HepG2 (cell line): ENCODE data around the gene PRKAR1A. TPM values are rescaled to one million over a fixed set of nuclear protein-coding genes. Genes with fewer than 3 reads are reported as not detected.
A peak's percentile ranks its signal among the peaks of the same experiment; 100 is the strongest.

Experiments used
- ETS1 ChIP-seq: sonication (generic); formaldehyde crosslinking; IDR thresholded peaks from 2 replicates; pipeline ENCODE4 v1.4.0; 2020; ENCODE audit warnings: missing genetic modification reagents
- HES4 ChIP-seq: sonication (generic); formaldehyde crosslinking; IDR thresholded peaks from 2 replicates; pipeline ENCODE4 v1.9.0; 2021; ENCODE audit warnings: mild to moderate bottlenecking, missing genetic modification reagents, borderline replicate concordance
- HOXA7 ChIP-seq: sonication (generic); formaldehyde crosslinking; IDR thresholded peaks from 2 replicates; pipeline ENCODE4 v1.8.1; 2022; ENCODE audit warnings: mild to moderate bottlenecking, missing genetic modification reagents, moderate library complexity
- IKZF4 ChIP-seq: sonication (generic); formaldehyde crosslinking; IDR thresholded peaks from 2 replicates; pipeline ENCODE4 v1.5.1; 2020; ENCODE audit warnings: borderline replicate concordance, mild to moderate bottlenecking, low read depth, missing genetic modification reagents; ENCODE audit errors: not compliant biosample characterization
- JUNB ChIP-seq: sonication (generic); formaldehyde crosslinking; IDR thresholded peaks from 2 replicates; pipeline ENCODE4 v1.8.0; 2022; ENCODE audit warnings: missing genetic modification reagents, mild to moderate bottlenecking, borderline replicate concordance
- KLF9 ChIP-seq: IDR thresholded peaks from 2 replicates; pipeline ENCODE4 v1.6.1; 2016; ENCODE audit warnings: low read depth
- MAFK ChIP-seq, 2 experiments: IDR thresholded peaks in 1 of 2; conservative IDR thresholded peaks in 1 of 2; 2 replicates each; pipeline ENCODE4 v1.6.1; 2011; ENCODE audit warnings: improper control_type of control experiment in 2 of 2, low read length in 2 of 2
- MED1 ChIP-seq: sonication (generic); formaldehyde crosslinking; IDR thresholded peaks from 2 replicates; pipeline ENCODE4 v1.4.0; 2020; ENCODE audit warnings: missing genetic modification reagents
- MIXL1 ChIP-seq: IDR thresholded peaks from 2 replicates; pipeline ENCODE4 v1.6.1; 2016
- NBN ChIP-seq: fragments of 450-650 bp; conservative IDR thresholded peaks from 2 replicates; pipeline ENCODE4 v1.6.1; 2017
- NCOA5 ChIP-seq: sonication (generic); formaldehyde crosslinking; IDR thresholded peaks from 2 replicates; pipeline ENCODE4 v1.4.0; 2020; ENCODE audit warnings: missing genetic modification reagents
- NFIC ChIP-seq: IDR thresholded peaks from 2 replicates; pipeline ENCODE4 v1.6.1; 2012; ENCODE audit warnings: mild to moderate bottlenecking, low read length, inconsistent platforms
- NFRKB ChIP-seq: fragments of 450-650 bp; IDR thresholded peaks from 2 replicates; pipeline ENCODE4 v1.6.1; 2017
- PPARG ChIP-seq: conservative IDR thresholded peaks from 2 replicates; pipeline ENCODE4 v1.6.1; 2016; ENCODE audit warnings: missing biosample characterization, missing genetic modification reagents
- RNF2 ChIP-seq: fragments of 450-650 bp; conservative IDR thresholded peaks from 2 replicates; pipeline ENCODE4 v1.6.1; 2016; ENCODE audit warnings: low read depth
- SNRNP70 ChIP-seq: fragments of 200-400 bp; formaldehyde crosslinking; IDR thresholded peaks from 2 replicates; pipeline ENCODE4 v1.6.1; 2017; ENCODE audit warnings: mild to moderate bottlenecking, low read depth, low read length, moderate library complexity
- TFE3 ChIP-seq: IDR thresholded peaks from 2 replicates; pipeline ENCODE4 v1.6.1; 2016
- THAP11 ChIP-seq: IDR thresholded peaks from 2 replicates; pipeline ENCODE4 v1.6.1; 2016; ENCODE audit warnings: missing biosample characterization, missing genetic modification reagents
- ZFP41 ChIP-seq: sonication (generic); formaldehyde crosslinking; IDR thresholded peaks from 2 replicates; pipeline ENCODE4 v1.4.0; 2020; ENCODE audit warnings: mild to moderate bottlenecking, missing genetic modification reagents, borderline replicate concordance
- ZMAT3 ChIP-seq: sonication (generic); formaldehyde crosslinking; conservative IDR thresholded peaks from 2 replicates; pipeline ENCODE4 v1.7.0; 2021; ENCODE audit warnings: missing genetic modification reagents
- ZNF160 ChIP-seq: sonication (generic); formaldehyde crosslinking; IDR thresholded peaks from 2 replicates; pipeline ENCODE4 v1.8.0; 2022; ENCODE audit warnings: mild to moderate bottlenecking, inconsistent platforms, missing genetic modification reagents
- ZNF24 ChIP-seq: fragments of 450-650 bp; IDR thresholded peaks from 2 replicates; pipeline ENCODE4 v1.6.1; 2017; ENCODE audit warnings: antibody characterized with exemption, mild to moderate bottlenecking
- ZNF251 ChIP-seq: sonication (generic); formaldehyde crosslinking; IDR thresholded peaks from 2 replicates; pipeline ENCODE4 v1.9.0; 2021; ENCODE audit warnings: mild to moderate bottlenecking, missing genetic modification reagents
- ZNF275 ChIP-seq: sonication (generic); formaldehyde crosslinking; IDR thresholded peaks from 2 replicates; pipeline ENCODE4 v1.8.0; 2022; ENCODE audit warnings: missing genetic modification reagents, mild to moderate bottlenecking, inconsistent platforms, borderline replicate concordance
- ZNF383 ChIP-seq: sonication (generic); formaldehyde crosslinking; IDR thresholded peaks from 2 replicates; pipeline ENCODE4 v1.4.0; 2020; ENCODE audit warnings: missing genetic modification reagents, mild to moderate bottlenecking, borderline replicate concordance
- ZNF660 ChIP-seq: sonication (generic); formaldehyde crosslinking; IDR thresholded peaks from 2 replicates; pipeline ENCODE4 v1.5.1; 2020; ENCODE audit warnings: mild to moderate bottlenecking, low read depth, missing genetic modification reagents, borderline replicate concordance
- ZNF740 ChIP-seq: sonication (generic); formaldehyde crosslinking; IDR thresholded peaks from 2 replicates; pipeline ENCODE4 v1.4.0; 2020; ENCODE audit warnings: missing genetic modification reagents
- ZNF746 ChIP-seq: sonication (generic); formaldehyde crosslinking; IDR thresholded peaks from 2 replicates; pipeline ENCODE4 v1.8.0; 2022; ENCODE audit warnings: mild to moderate bottlenecking, missing genetic modification reagents
- polyA plus RNA-seq, 8 experiments: library from polyadenylated mRNA; depleted of rRNA in 3 of 8; stranded (reverse) in 7 of 8; unstranded in 1 of 8; fragments of >200 nt; fragmentation: Illumina TruSeq in 4 of 8; extraction: Trizol in 4 of 8; gene quantifications; 2 replicates each; pipeline versions ENCODE4 v1.2.1 to v1.2.3, GENCODE V29; 2011 to 2016; ENCODE audit warnings: low read depth in 4 of 8, missing spikeins in 1 of 8, mixed read lengths in 1 of 8; ENCODE audit not compliant: insufficient read depth in 1 of 8
- total RNA-seq, 5 experiments: library from RNA; depleted of rRNA; stranded (reverse); fragments of >200 nt; fragmentation: Illumina TruSeq; extraction: Trizol; gene quantifications; 2 replicates each; pipeline ENCODE4 v1.2.3, GENCODE V29; 2016; ENCODE audit warnings: low read depth in 1 of 5

The PRKAR1A gene
- total and polyA plus RNA-seq, 2 of the 13 experiments (the other 11 are each of a cell fraction or from before 2014, with no cell fraction given): 265 to 266 TPM

- TF ChIP-seq ZNF160 (CRISPR knock-in tag): peak; percentile 42; the same call in 1 of the 2 replicates
- TF ChIP-seq NFIC: no peak
- no peak for TF ChIP-seq NFRKB
- TF ChIP-seq HES4 (CRISPR knock-in tag): 0 out of 2 replicates have a peak, but pooled peaks have one; percentile 35
- TF ChIP-seq ZNF275 (CRISPR knock-in tag): 0 out of 2 replicates have a peak, but pooled peaks have one; percentile 34
- no peak for TF ChIP-seq ZFP41 (CRISPR knock-in tag)
- TF ChIP-seq HOXA7 (CRISPR knock-in tag): peak; percentile 61; the same call in 1 of the 2 replicates
- TF ChIP-seq THAP11 (CRISPR knock-in tag): no peak
- peak; percentile 12 for TF ChIP-seq IKZF4 (CRISPR knock-in tag)
- TF ChIP-seq ZNF251 (CRISPR knock-in tag): no peak
- no peak for TF ChIP-seq ZNF24
- TF ChIP-seq ZMAT3: peak; percentile 94; the same call in 1 of the 2 replicates
- TF ChIP-seq JUNB: no peak
- no peak for TF ChIP-seq ZNF383 (CRISPR knock-in tag)
- TF ChIP-seq ZNF660: no peak
- no peak; the same call in 1 of the 2 replicates for TF ChIP-seq ZNF740 (CRISPR knock-in tag)
- peak; percentile 34; the same call in 1 of the 2 replicates for TF ChIP-seq TFE3 (CRISPR knock-in tag)
- no peak for TF ChIP-seq NCOA5 (CRISPR knock-in tag)
- TF ChIP-seq RNF2: no peak
- TF ChIP-seq MED1 (CRISPR knock-in tag): peak; percentile 76
- no peak for TF ChIP-seq MAFK (conservative IDR thresholded peaks at IDR 0.05 in 1 of 2, IDR thresholded peaks at IDR 0.05 in 1 of 2; ENCODE audit: low read length in 2 of 2)
- TF ChIP-seq PPARG (CRISPR knock-in tag): peak; percentile 14; the same call in 1 of the 2 replicates
- peak; percentile 32; the same call in 1 of the 2 replicates for TF ChIP-seq ZNF746 (CRISPR knock-in tag)
- TF ChIP-seq SNRNP70: no peak
- TF ChIP-seq MIXL1 (CRISPR knock-in tag): no peak
- no peak for TF ChIP-seq NBN
- no peak for TF ChIP-seq KLF9 (CRISPR knock-in tag)
- TF ChIP-seq ETS1 (CRISPR knock-in tag): no peak
Observed at GRCh38 chr17:68600067-68600930, 88.1 kb downstream of the PRKAR1A start (continued).
